Measurements from ENCODE around the gene CISD1.
"Not testable (repeated sequence)": the region's sequence is repeated elsewhere in the genome, so short reads cannot be mapped to it uniquely, and the experiment has no call there.

CISD1 gene

GRCh38 chr10:58268946-58269781 lies at the start of gene CISD1:
Gene CISD1, plus strand, starts transcription at chr10:58269162. Its CDS starts 112 bp downstream, at chr10:58269274.
- DNase-seq = peak; percentile 99

- DNase-seq = no peak
Measured at GRCh38 chr10:58219875-58220274, 49.1 kb upstream of the CISD1 start.

- no peak for DNase-seq
Measured at GRCh38 chr10:58220769-58221451, 48.1 kb upstream of the CISD1 start.

- DNase-seq = no peak
Measured at GRCh38 chr10:58225654-58226053, 43.3 kb upstream of the CISD1 start.

GRCh38 chr10:58229856-58230255 lies 39.1 kb upstream of the CISD1 start:
- not testable (repeated sequence) for DNase-seq

GRCh38 chr10:58237014-58237834 lies 31.7 kb upstream of the CISD1 start:
- no peak for DNase-seq

- DNase-seq = no peak
Measured at GRCh38 chr10:58239561-58240169, 29.3 kb upstream of the CISD1 start.

GRCh38 chr10:58240531-58240930 lies 28.4 kb upstream of the CISD1 start:
- DNase-seq = no peak

- no peak for DNase-seq
Measured at GRCh38 chr10:58241346-58241745, 27.6 kb upstream of the CISD1 start.

GRCh38 chr10:58243269-58243668 lies 25.7 kb upstream of the CISD1 start:
- DNase-seq = no peak

GRCh38 chr10:58243801-58244200 lies 25.2 kb upstream of the CISD1 start:
- not testable (repeated sequence) for DNase-seq

GRCh38 chr10:58244242-58244641 lies 24.7 kb upstream of the CISD1 start:
- not testable (repeated sequence) for DNase-seq

- not testable (repeated sequence) for DNase-seq
Measured at GRCh38 chr10:58244666-58245065, 24.3 kb upstream of the CISD1 start.

- DNase-seq = no peak
Measured at GRCh38 chr10:58253184-58253583, 15.8 kb upstream of the CISD1 start.

GRCh38 chr10:58254644-58255043 lies 14.3 kb upstream of the CISD1 start:
- no peak for DNase-seq

- not testable (repeated sequence) for DNase-seq
Measured at GRCh38 chr10:58256013-58256780, 12.8 kb upstream of the CISD1 start.

GRCh38 chr10:58258977-58259692 lies 9.8 kb upstream of the CISD1 start:
- DNase-seq = no peak

GRCh38 chr10:58260334-58260733 lies 8.6 kb upstream of the CISD1 start:
- no peak for DNase-seq

GRCh38 chr10:58262766-58263165 lies 6.2 kb upstream of the CISD1 start:
- DNase-seq = no peak

GRCh38 chr10:58264780-58265179 lies 4.2 kb upstream of the CISD1 start:
- DNase-seq = peak; percentile 54

GRCh38 chr10:58265249-58265648 lies 3.7 kb upstream of the CISD1 start:
- DNase-seq = peak; percentile 37
